ENCODE data around the gene SAPCD2.

Gene SAPCD2

GRCh38 chr9:137116728-137117127 lies 46.4 kb upstream of the SAPCD2 start:
- H3K4me3 ChIP-seq (ENCODE audit: low read length): no peak overlapping the region
- H3K36me3 ChIP-seq (ENCODE audit: control insufficient read depth, low read length): peaks cover 21% of the 10 kb centered on the region
- H4K20me1 ChIP-seq (ENCODE audit: control insufficient read depth, insufficient read depth, low read depth, low read length): no peaks in the 10 kb centered on the region
- H3K27ac ChIP-seq (ENCODE audit: low read depth, low read length): no peak overlapping the region
- H3K4me2 ChIP-seq (ENCODE audit: low read length): no peak overlapping the region
- no peaks in the 10 kb centered on the region for H3K9me2 ChIP-seq (replicated peaks; ENCODE audit: control insufficient read depth, low read length)
- no peaks in the 10 kb centered on the region for H3K9me3 ChIP-seq (ENCODE audit: control insufficient read depth, insufficient read depth, low read length)
- peaks cover 13% of the 10 kb centered on the region for H3F3A ChIP-seq (ENCODE audit: control insufficient read depth, insufficient read depth)
- peaks cover 55% of the 10 kb centered on the region for H3K4me1 ChIP-seq (ENCODE audit: control insufficient read depth, low read length)
- H3K79me2 ChIP-seq (ENCODE audit: control insufficient read depth, low read length): peaks cover 26% of the 10 kb centered on the region
- TF ChIP-seq, protein P1, sequence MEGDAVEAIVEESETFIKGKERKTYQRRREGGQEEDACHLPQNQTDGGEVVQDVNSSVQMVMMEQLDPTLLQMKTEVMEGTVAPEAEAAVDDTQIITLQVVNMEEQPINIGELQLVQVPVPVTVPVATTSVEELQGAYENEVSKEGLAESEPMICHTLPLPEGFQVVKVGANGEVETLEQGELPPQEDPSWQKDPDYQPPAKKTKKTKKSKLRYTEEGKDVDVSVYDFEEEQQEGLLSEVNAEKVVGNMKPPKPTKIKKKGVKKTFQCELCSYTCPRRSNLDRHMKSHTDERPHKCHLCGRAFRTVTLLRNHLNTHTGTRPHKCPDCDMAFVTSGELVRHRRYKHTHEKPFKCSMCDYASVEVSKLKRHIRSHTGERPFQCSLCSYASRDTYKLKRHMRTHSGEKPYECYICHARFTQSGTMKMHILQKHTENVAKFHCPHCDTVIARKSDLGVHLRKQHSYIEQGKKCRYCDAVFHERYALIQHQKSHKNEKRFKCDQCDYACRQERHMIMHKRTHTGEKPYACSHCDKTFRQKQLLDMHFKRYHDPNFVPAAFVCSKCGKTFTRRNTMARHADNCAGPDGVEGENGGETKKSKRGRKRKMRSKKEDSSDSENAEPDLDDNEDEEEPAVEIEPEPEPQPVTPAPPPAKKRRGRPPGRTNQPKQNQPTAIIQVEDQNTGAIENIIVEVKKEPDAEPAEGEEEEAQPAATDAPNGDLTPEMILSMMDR (IDR thresholded peaks at IDR 0.05; ENCODE audit: low read depth, low read length, poor library complexity, severe bottlenecking): no peak
- H3K27me3 ChIP-seq (ENCODE audit: control insufficient read depth, low read length): no peaks in the 10 kb centered on the region

DNA sequence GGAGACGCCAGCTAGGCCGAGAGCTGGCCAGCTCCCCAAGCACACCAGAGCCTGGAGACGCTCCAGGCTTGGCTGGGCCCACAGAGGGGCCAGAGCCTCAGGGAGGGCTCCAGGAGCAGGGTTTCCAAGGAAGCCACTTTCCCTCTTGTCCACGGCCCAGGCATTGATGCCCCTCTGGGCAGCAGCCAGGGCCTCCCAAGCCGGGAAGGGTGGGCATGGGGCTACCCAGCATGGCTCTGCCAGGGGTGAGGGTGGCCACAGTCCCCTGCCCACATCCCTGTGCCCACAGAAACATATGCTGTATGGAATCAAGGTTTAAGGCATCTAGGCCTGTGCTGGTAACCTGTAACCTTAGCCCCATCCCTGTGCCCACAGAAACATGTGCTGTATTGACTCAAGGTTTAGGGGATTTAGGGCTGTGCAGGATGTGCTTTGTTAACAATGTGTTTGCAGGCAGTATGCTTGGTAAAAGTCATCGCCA lies 45.7 kb upstream of the SAPCD2 start:
- Histone ChIP-seq H3K36me3 (ENCODE audit: control insufficient read depth, low read length) (peaks cover 25% of the 10 kb centered on the region), H3K4me1 (ENCODE audit: control insufficient read depth, low read length) (peaks cover 54% of the 10 kb centered on the region), H3K4me3 (ENCODE audit: low read length) (no peak overlapping the region), H3K9me3 (ENCODE audit: control insufficient read depth, insufficient read depth, low read length) (no peaks in the 10 kb centered on the region), H3K9me2 (replicated peaks; ENCODE audit: control insufficient read depth, low read length) (no peaks in the 10 kb centered on the region), H3K79me2 (ENCODE audit: control insufficient read depth, low read length) (peaks cover 26% of the 10 kb centered on the region), H4K20me1 (ENCODE audit: control insufficient read depth, insufficient read depth, low read depth, low read length) (no peaks in the 10 kb centered on the region), H3F3A (ENCODE audit: control insufficient read depth, insufficient read depth) (peaks cover 12% of the 10 kb centered on the region), H3K27me3 (ENCODE audit: control insufficient read depth, low read length) (no peaks in the 10 kb centered on the region), H3K27ac (ENCODE audit: low read depth, low read length) (no peak overlapping the region), H3K4me2 (ENCODE audit: low read length) (no peak overlapping the region)
- TF ChIP-seq EZH2phosphoT487 (IDR thresholded peaks at IDR 0.05; ENCODE audit: borderline replicate concordance, low read length): no peak

GRCh38 chr9:137115394-137116026 lies 45.2 kb upstream of the SAPCD2 start:
- no peaks in the 10 kb centered on the region for H3K9me2 ChIP-seq (replicated peaks; ENCODE audit: control insufficient read depth, low read length)
- no peaks in the 10 kb centered on the region for H3K9me3 ChIP-seq (ENCODE audit: control insufficient read depth, insufficient read depth, low read length)
- H3K4me3 ChIP-seq (ENCODE audit: low read length): peak overlapping the region; percentile 83
- H3K4me2 ChIP-seq (ENCODE audit: low read length): peak overlapping the region; percentile 99
- TF ChIP-seq, protein P1 (IDR thresholded peaks at IDR 0.05; ENCODE audit: low read depth, low read length, poor library complexity, severe bottlenecking): peak; percentile 12
- no peak for TF ChIP-seq EZH2phosphoT487 (IDR thresholded peaks at IDR 0.05; ENCODE audit: borderline replicate concordance, low read length)
- peaks cover 48% of the 10 kb centered on the region for H3K4me1 ChIP-seq (ENCODE audit: control insufficient read depth, low read length)
- H3F3A ChIP-seq (ENCODE audit: control insufficient read depth, insufficient read depth): peaks cover 7% of the 10 kb centered on the region
- H3K79me2 ChIP-seq (ENCODE audit: control insufficient read depth, low read length): peaks cover 26% of the 10 kb centered on the region
- H3K36me3 ChIP-seq (ENCODE audit: control insufficient read depth, low read length): peaks cover 28% of the 10 kb centered on the region
- H3K27ac ChIP-seq (ENCODE audit: low read depth, low read length): 0 out of 2 replicates have a peak overlapping the region, but pooled peaks have one; percentile 42
- no peaks in the 10 kb centered on the region for H4K20me1 ChIP-seq (ENCODE audit: control insufficient read depth, insufficient read depth, low read depth, low read length)
- H3K27me3 ChIP-seq (ENCODE audit: control insufficient read depth, low read length): no peaks in the 10 kb centered on the region

DNA sequence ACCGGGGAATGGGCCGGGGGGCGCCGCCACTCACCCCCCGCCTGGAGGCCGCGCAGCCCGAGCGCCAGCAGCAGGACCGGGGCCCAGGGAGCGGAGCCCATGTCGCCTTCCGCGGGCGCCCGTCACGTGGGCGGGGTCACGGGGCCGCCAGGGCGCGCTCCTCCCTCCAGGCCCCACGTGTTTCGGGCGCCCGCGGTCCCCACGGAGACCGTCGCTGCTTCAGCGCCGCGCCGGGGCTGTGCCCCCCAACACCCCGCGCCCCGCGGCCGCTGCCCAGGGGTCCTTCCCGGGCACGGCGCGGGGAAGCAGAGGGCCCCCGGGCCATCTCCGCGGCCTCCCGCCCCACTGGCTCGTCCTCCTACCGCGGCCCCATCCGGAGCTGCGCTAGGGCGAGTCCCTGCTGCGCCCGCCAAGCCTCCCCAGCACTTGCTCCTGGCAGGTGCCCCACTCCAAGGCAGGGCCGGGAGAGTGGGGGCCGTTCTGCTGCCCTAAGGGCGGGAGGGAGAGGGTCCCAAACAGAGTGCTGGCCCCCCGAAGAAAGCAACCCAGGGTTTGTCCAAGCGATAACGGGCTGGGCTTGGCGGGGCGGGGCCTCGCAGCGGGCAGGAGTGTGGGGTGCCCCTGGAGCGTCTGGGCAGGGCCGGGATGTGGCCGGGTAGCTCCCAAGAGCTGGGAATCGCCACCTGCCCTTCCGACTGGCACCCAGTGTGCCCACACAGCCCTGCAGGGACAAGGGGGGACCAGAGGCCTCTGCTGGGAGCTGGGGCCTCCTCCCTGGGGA lies 44.4 kb upstream of the SAPCD2 start, which contains the start of gene DPP7:
DPP7 (minus strand) TSS at position 121 of the 781 bp plus-strand sequence; CDS start at position 101, 20 bp downstream.
- Histone ChIP-seq H3K4me3 (ENCODE audit: low read length) (peak within 1 kb of the TSS; percentile 83), H3K79me2 (ENCODE audit: control insufficient read depth, low read length) (peaks cover 26% of the 10 kb centered on the region), H3K4me2 (ENCODE audit: low read length) (peak within 1 kb of the TSS; percentile 99), H3K36me3 (ENCODE audit: control insufficient read depth, low read length) (peaks cover 35% of the 10 kb centered on the region), H3K27ac (ENCODE audit: low read depth, low read length) (peak within 1 kb of the TSS; percentile 42), H3F3A (ENCODE audit: control insufficient read depth, insufficient read depth) (peaks cover 5% of the 10 kb centered on the region; the same call in 1 of the 2 replicates), H3K27me3 (ENCODE audit: control insufficient read depth, low read length) (no peaks in the 10 kb centered on the region), H3K9me3 (ENCODE audit: control insufficient read depth, insufficient read depth, low read length) (no peaks in the 10 kb centered on the region), H4K20me1 (ENCODE audit: control insufficient read depth, insufficient read depth, low read depth, low read length) (no peaks in the 10 kb centered on the region), H3K9me2 (replicated peaks; ENCODE audit: control insufficient read depth, low read length) (no peaks in the 10 kb centered on the region), H3K4me1 (ENCODE audit: control insufficient read depth, low read length) (peaks cover 41% of the 10 kb centered on the region)
- TF ChIP-seq, protein P1 (IDR thresholded peaks at IDR 0.05; ENCODE audit: low read depth, low read length, poor library complexity, severe bottlenecking): no peak
- no peak for TF ChIP-seq EZH2phosphoT487 (IDR thresholded peaks at IDR 0.05; ENCODE audit: borderline replicate concordance, low read length)
